HG03159 (cell line): ENCODE data around the gene EDAR.

ENCODE experiments used
- ATAC-seq: cut with Tn5 transposase; IDR thresholded peaks from one replicate; pipeline ENCODE4 v1.9.1; 2021; ENCODE audit warnings: mild to moderate bottlenecking, moderate library complexity; ENCODE audit not compliant: unreplicated experiment

The EDAR gene

DNA sequence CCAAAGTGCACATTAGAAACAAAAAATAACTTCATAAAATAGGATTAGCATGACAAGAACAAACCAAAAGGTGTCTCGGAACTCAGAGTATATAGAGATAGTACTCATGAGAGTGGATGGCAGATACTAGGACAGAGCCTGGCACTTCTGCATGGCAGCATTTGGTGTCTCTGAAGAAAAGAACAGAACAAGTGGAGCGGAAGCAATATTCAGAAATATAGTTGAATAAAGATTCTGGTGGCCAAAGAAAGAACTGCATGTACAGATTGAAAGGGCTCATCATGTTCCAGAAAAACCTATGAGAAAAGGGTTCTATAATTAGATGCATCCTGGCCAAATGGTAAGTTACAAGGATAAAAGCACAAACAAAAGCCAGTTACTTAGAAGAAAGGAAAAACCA lies 111.5 kb downstream of the EDAR start:
- no peak for ATAC-seq

DNA sequence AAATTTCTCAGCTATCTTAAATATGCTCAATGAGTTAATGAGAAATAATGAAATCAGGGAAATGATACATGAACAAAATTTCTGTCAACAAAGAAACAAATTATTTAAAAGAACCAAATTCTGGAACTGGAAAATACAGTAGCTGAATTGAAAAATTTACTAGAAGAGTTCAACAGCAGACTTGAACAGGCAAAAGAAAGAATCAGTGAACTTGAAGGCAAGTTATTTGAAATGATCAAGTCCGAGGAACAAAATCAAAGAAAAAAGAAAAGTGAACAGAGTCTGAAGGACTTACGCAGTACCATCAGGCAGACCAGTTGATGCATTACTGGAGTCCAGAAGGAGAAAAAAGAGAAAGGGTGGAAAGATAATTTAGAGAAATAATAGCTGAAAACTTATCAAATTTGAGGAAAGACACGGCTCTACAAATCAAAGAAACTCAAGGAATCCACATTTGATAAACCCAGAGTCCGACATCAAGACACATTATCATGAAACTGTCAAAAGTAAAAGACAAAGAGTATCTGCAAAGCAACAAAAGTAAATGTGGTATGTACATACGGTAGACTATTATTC lies 118.9 kb downstream of the EDAR start:
- no peak for ATAC-seq

DNA sequence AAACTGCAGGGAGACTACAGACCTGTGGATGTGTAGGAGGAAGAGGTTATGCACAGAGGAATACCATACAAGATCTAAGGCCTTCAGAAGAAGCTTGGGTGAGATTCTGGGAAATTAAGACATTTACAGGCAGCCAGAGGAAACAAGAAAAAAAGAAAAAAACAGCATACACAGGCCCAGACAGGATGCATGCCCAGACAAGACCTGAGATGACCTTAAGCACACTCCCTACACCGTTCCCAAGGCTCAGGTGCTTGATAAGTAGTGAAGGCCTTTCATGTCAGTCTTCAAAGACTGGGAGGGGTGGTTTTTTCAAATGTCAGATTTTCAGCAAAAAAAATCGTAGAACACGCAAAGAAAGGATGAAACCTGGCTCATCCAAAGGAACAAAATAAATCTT lies 119.5 kb downstream of the EDAR start:
- ATAC-seq = no peak

DNA sequence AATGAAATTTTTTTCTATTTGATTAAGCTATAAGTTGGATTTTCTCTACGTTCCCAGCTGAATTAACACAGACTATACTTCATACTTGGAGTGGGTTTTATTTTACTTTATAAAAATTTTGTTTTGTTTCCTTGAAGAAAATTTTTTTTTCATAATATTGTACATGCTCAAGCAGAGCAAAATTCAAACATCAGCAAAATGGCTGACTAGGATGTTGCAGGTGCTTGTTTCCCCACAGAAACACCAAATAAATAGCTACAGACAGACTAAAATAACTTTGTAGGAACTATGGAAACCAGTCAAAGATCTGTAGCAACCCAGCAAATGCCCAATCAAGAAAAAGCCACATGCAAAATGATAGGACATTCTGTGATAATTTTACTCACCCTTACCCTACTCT lies 120.1 kb downstream of the EDAR start:
- no peak for ATAC-seq

DNA sequence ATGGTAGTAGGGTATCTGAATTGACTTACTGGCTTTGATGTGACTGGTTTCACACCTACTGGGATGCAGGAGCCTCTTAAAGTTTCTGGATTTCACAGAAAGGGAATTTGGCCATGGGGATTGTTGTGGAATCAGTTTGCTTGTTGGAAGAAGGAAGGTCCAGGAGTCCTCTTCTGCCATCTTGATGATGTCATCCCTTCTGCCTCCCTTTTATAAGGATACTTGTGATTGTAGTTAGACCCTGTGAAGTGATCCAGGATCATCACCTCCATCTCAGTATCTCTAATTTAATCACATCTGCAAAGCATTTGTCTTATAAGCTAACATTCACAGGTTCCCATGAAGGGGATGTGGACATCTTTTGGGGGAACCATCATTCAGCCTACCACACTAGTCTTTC lies 123.0 kb downstream of the EDAR start:
- ATAC-seq = no peak

DNA sequence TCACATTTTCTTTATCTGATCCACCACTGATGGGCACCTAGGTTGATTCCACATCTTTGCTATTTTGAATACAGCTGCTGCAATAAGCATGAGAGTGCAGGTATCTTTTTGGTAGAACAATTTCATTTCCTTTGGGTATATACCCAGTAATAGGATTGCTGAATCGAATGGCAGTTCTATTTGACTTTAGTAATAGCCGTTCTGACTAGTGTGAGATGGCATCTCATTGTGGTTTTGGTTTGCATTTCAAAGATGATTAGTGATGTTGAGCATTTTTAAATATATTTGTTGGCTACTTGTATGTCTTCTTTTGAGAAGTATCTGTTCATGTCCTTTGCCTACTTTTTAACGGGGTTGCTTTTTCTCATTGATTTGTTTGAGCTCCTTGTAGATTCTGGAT lies 130.1 kb downstream of the EDAR start:
- no peak for ATAC-seq

DNA sequence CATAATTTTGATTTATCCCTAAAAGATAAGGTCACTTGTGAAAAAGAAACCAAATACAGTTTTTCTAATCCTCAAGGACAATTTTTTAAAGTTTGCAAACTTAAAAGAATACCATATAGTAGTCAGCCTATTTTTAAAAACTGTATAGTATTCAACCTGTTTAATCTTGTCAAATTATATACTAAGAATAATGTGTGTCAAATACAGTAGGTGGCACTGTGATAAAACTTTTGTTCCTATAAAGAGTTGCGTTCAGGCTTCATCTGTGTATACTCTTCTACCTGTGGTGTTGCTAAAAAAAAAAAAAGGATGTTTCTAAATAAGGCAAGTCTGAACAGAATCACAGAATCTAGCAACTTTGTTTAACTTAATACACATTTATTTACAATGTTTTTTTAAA lies 133.8 kb downstream of the EDAR start:
- no peak for ATAC-seq

DNA sequence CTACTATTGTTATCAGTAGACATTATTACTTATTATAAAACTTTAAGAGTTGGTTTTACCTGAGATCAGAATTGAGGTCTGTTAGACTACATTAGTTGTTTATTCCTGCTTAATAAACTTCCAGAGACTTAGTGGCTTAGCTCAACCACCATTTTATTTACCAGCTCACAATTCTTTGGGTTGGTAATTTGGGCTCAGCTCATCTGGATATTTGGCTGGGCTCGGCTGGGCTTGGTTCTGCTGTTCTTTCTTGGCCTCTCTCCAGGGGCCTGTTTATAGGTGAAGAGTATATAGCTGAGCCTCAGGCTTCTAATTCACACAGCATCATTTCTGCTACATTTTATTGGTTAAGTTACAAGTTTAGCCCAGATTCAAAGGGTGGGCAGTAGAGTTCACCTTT lies 134.5 kb downstream of the EDAR start:
- ATAC-seq = no peak

DNA sequence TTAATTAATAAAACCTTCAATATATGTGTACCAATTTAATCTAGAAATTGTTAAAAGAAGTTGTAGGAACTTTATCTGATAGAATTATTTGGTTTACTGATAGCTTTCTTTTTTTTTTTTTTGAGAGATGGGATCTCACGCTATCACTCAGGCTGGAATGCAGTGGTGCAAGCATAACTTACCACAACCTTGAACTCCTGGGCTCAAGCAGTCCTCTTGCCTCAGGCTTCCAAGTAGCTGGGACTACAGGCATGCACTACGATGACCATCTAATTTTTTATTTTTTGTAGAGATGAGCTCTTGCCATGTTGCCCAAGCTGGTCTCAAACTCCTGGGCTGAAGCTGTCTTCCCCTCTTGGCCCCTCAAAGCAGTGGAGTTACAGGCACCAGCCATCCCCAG lies 135.6 kb downstream of the EDAR start:
- no peak for ATAC-seq

DNA sequence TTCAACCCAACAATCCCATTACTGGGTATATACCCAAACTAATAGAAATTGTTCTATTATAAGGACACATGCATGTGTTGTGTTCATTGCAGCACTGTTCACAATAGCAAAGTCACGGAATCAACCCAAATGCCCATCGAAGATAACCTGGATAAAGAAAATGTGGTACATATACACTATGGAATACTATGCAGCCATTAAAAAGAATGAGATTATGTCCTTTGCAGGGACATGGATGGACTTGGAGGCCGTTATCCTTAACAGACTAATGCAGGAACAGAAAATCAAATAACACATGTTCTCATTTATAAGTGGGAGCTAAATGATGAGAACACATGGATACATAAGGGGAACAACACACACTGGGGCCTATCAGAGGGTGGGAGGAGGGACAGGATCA lies 136.6 kb downstream of the EDAR start:
- ATAC-seq = no peak

DNA sequence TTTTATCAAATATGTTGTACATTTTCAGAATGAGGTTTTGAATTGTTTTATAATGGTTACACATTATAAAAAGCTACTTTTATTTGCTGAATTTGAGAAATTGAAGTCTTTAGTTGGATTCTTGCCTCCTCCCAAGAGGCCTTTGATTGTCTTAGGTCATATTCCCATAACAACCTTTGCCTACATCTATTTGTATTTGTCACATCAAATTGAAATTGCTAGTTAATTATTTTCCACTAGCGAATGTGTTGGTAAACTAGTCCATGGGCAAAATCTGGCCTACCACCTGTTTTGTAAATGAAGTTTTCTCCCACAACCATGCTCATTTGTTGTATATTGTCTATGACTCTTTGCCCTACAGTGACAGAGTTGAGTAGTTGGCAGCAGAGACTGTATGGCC lies 142.0 kb downstream of the EDAR start:
- ATAC-seq = no peak

DNA sequence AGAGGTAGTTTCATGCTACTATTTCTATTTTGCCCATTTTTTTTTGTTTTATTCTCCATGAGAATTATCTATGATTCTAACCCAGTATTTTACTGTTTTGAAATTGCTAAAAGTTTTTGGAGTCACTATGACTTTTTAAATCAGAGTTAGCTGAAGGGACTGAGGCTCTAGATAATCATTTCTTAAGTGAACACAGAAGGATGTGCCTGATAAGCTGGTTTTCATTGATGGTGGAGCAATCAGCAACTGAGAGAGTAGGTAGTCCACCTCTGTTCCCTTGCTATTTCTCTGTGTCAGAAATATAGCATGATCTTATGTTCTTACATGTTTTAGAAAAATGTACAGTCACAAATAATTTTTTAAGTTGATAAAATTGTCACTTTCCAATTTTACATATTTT lies 143.1 kb downstream of the EDAR start:
- ATAC-seq = no peak
